Measurements from ENCODE around the gene ATF6.

DNA sequence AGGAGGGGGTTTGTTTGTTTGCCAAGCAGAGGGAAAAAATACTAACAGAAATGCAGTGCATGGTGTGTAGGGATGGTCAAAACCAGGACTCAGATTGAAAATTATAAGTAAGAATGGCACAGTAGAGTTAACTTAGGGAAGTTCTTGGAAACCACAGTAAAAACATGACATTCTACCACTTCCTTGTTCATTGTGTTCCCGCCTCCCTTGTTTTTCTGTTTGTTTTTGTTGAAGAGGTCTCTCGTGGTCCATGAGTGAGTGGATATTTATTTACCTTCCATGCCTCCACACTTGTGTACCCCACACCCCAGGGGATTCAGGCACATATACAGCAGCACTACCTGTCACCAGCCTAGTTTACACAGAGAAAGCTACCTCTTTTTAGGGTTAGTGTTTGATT, 187.9 kb downstream of the ATF6 start:
- no peak for TF ChIP-seq POLR2A (IDR thresholded peaks at IDR 0.05)
- TF ChIP-seq, protein P1, sequence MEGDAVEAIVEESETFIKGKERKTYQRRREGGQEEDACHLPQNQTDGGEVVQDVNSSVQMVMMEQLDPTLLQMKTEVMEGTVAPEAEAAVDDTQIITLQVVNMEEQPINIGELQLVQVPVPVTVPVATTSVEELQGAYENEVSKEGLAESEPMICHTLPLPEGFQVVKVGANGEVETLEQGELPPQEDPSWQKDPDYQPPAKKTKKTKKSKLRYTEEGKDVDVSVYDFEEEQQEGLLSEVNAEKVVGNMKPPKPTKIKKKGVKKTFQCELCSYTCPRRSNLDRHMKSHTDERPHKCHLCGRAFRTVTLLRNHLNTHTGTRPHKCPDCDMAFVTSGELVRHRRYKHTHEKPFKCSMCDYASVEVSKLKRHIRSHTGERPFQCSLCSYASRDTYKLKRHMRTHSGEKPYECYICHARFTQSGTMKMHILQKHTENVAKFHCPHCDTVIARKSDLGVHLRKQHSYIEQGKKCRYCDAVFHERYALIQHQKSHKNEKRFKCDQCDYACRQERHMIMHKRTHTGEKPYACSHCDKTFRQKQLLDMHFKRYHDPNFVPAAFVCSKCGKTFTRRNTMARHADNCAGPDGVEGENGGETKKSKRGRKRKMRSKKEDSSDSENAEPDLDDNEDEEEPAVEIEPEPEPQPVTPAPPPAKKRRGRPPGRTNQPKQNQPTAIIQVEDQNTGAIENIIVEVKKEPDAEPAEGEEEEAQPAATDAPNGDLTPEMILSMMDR (IDR thresholded peaks at IDR 0.05): no peak

All from breast epithelium (tissue), 3 donors.